A673 (cell line): ENCODE data around the gene ANKRD9.

Experiments
- CTCF ChIP-seq: fragments of 300-800, 200-600 bp; sonication (generic); conservative IDR thresholded peaks from 2 replicates; pipeline ENCODE4 v1.5.1; 2017; ENCODE audit warnings: low read depth, mild to moderate bottlenecking, antibody characterized with exemption, low read length, moderate library complexity, mixed read lengths
- EZH2 ChIP-seq: fragments of 200-600 bp; sonication (generic); IDR thresholded peaks from 2 replicates; pipeline ENCODE4 v1.6.1; 2017; ENCODE audit warnings: borderline replicate concordance, low read depth, mild to moderate bottlenecking, mixed read lengths, antibody characterized with exemption, low read length; ENCODE audit not compliant: poor library complexity, severe bottlenecking

DNA sequence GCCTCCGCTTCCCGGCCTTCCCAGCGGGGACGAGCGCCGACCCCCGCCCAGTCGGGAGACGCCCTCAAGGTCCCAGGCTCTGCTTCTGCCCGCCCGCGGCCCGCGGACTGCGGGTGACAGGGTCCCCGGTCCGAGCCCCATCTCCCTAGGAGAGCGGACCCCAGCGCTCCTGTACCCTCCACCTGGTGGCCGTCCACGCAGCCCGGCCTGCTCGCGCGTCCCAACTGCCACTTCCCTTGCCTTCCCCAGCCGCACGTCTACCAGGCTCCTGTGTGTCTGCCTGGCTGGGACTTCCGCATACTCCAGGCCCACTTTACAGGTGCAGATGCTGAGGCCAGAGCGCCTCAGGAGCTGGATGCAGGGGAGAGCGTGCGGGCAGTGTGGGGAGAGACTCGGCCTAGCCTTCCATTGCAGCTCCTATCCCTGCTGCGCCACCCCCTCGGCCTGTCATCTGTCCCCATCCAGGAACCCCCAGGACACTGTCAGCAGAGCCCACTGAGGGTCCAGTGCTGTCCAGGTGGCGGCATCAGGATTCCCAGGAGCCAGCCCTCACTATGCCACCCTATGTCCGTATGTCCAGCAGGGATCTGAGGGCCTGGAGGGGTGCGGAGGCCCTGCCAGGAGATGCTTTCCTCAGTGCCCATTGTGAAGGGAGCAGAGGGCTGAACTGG is 8.0 kb upstream of the ANKRD9 start:
- TF ChIP-seq CTCF (no peak), EZH2 (no peak)
